Astrocyte of the spinal cord (primary cell): ENCODE data around the gene RUBCNL.

ENCODE experiments used
- DNase-seq: peaks from one replicate; pipeline ENCODE4 v3.0.0; 2011; ENCODE audit warnings: low read depth, low spot score
- H3K4me3 ChIP-seq: 2 replicates; pipeline ENCODE4 v1.5.1; 2011; ENCODE audit warnings: low read depth, mild to moderate bottlenecking, low read length, moderate library complexity
- CTCF ChIP-seq: IDR thresholded peaks from 2 replicates; pipeline ENCODE4 v1.5.1; 2012; ENCODE audit warnings: low read depth, mild to moderate bottlenecking, low read length, inconsistent platforms
- in situ Hi-C: cut with HindIII; loops from 2 replicates; pipeline ENCODE4 v1.10.0; 2017; ENCODE audit warnings: low sequenced_read_pairs

RUBCNL gene

GRCh38 chr13:46401432-46401831 is 14.4 kb upstream of the RUBCNL start:
- in situ Hi-C loops = no loop called here
- no peak for DNase-seq
- no peak overlapping the region for H3K4me3 ChIP-seq
- TF ChIP-seq CTCF = no peak

GRCh38 chr13:46396341-46396740 is 9.3 kb upstream of the RUBCNL start:
- TF ChIP-seq CTCF = no peak
- H3K4me3 ChIP-seq = no peak overlapping the region
- in situ Hi-C loops = no loop called here
- DNase-seq = no peak

- TF ChIP-seq CTCF = no peak
- no peak overlapping the region for H3K4me3 ChIP-seq
- in situ Hi-C loops = no loop called here
- DNase-seq = peak; percentile 27
Observed at GRCh38 chr13:46392967-46393366, 5.9 kb upstream of the RUBCNL start.

- TF ChIP-seq CTCF = no peak
- DNase-seq = peak; percentile 26
- no peak overlapping the region for H3K4me3 ChIP-seq
- in situ Hi-C loops = no loop called here
Observed at GRCh38 chr13:46389457-46390451, 2.7 kb upstream of the RUBCNL start.

- no peak overlapping the region for H3K4me3 ChIP-seq
- no peak for DNase-seq
- TF ChIP-seq CTCF = no peak
- in situ Hi-C loops = no loop called here
Observed at GRCh38 chr13:46388846-46389245, 1.8 kb upstream of the RUBCNL start.

GRCh38 chr13:46388308-46388707 is 1.3 kb upstream of the RUBCNL start:
- no peak for DNase-seq
- no peak for TF ChIP-seq CTCF
- H3K4me3 ChIP-seq = no peak overlapping the region
- in situ Hi-C loops = no loop called here
